ENCODE data around the gene ZNF81. TPM values are rescaled to one million over a fixed set of nuclear protein-coding genes. Genes with fewer than 3 reads are reported as not detected.
"Not testable (repeated sequence)": the region's sequence is repeated elsewhere in the genome, so short reads cannot be mapped to it uniquely, and the experiment has no call there.

Gene ZNF81
- total RNA-seq, 1 donor from 2014 or later: 8.3 TPM

DNA sequence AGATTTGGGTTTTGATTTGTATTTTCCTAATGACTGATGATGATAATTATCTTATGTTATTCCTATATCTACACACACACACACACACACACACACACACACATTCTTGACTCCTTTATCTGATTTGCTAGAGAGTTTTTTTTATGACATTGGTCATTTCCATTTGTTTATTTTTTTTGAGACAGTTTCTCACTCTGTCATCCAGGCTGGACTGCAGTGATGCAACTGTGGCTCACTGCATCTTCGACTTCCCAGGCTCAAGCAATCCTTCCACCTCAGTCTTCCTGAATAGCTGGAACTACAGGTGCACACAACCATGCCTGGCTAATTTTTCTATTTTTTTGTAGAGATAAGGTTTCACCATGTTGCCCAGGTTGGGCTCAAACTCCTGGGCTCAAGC is 6.7 kb downstream of the ZNF81 start:
- no peak for DNase-seq (ENCODE audit: low spot score)

- no peak for DNase-seq (ENCODE audit: low spot score)
Measured at GRCh38 chrX:47844117-47844516, 7.4 kb downstream of the ZNF81 start.

DNA sequence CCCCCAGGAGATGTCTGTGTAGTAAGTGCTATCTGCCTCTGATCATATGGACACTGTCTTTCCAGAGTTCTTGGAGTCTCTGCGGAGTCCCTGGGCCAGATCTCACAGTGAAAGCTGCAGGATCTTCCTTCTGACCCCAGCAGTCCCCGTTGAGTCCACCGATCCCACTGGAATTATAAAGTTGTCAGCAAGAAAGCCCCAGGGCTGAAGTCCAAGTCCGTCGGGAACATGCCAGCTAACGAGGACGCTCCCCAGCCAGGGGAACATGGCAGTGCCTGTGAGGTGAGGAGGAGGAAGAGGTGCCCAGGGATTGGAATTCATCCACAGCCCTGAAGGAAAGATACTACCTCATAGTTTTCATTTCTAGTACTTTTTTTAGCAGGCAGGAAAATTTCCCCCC is 9.3 kb downstream of the ZNF81 start:
- no peak for DNase-seq (ENCODE audit: low spot score)

- no peak for DNase-seq (ENCODE audit: low spot score)
Measured at GRCh38 chrX:47849778-47850177, 13.1 kb downstream of the ZNF81 start.

DNA sequence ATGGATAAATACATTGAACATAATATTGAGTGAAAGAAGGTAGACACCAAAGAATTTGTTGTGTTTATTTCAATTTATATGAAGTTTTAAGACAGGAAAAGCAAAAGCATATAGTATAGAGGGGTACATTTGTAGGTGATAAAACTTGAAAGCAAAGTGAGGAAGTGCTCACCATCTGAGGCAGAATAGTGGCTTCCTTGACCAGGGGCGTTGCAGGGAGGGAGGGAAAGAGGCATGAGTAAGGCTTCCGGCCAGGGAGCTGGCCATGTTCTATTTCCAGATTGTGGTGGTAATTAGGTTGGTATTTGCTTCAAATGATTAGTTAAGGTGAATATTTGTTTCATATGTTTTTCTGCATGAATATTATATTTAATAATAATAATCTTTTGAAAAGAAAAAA is 13.7 kb downstream of the ZNF81 start:
- not testable (repeated sequence) for DNase-seq (ENCODE audit: low spot score)

DNA sequence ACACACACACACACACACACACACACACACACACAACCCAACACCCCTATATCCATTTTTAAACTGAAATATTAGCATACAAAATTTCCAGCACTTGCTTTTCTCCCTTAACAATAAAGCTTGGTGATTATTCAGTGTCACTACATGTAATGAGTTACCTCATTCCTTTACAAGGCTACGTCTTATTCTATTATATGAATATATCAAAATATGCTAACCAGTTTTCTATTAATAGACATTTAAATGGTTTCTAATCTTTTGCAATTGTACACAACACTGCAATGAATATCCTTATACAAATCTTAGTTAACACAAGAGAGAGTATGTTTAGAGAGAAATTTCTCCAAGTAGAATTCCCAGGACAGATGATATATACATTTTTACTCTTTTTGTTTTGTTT is 14.2 kb downstream of the ZNF81 start:
- DNase-seq (ENCODE audit: low spot score): no peak

- no peak for DNase-seq (ENCODE audit: low spot score)
Measured at GRCh38 chrX:47854474-47854873, 17.8 kb downstream of the ZNF81 start.

DNA sequence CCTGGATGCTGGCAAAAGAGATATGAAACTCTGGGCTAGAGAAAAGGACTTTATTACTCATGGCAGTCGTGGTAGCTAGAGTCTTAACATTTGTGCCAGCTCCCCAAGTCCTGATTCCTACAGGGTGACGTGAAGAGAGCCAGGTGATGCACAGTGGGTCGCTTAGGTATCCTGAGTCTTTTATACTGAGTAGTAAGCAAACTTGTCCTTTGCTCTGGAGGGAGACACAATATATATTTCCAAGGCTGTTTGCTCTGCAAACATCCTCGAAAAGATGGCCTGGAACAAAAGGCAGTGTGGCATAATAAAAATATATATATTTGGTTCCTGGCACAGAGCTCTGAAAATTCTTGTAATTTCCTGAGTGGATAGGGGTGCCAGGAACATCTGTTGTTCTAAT is 23.0 kb downstream of the ZNF81 start:
- no peak for DNase-seq (ENCODE audit: low spot score)

- no peak for DNase-seq (ENCODE audit: low spot score)
Measured at GRCh38 chrX:47862680-47863079, 26.0 kb downstream of the ZNF81 start.

DNA sequence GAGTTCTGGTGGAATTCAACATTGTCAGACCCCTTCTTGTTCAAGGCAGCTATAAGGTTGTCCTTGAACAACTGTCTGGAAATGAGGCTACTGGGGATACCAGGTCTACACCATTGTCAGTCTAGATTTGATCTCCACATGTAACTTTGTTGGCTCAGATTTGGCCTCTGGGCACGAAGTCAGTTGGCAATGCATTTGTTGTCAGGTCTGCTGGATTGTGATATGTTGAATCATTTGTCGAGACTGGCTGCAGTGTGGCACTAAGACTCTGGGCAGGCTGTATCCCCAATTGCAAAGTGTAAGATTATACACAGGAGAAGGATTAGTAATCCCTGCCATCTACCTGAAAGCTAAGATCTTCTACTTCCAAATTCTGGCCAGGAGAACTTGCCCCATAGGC is 26.5 kb downstream of the ZNF81 start:
- no peak for DNase-seq (ENCODE audit: low spot score)

DNA sequence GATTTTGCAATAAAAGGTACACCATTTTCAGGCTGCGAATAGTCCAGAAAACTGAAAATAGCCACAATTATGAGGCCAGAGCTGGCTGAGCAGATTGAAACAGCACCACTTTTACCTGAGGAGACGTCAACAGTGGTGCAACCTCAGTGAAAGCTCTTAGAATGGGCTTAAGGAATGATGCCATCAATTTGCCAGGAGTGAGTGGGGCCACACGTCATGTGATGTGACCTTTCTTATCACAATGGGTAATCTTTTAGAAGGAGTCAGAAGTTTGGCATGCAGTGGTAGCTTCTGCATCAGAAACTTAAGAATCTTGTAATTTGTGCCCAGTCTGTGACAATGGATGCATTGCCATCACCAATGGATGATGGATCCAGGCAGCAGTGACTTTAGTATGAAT is 27.6 kb downstream of the ZNF81 start:
- DNase-seq (ENCODE audit: low spot score): no peak

DNA sequence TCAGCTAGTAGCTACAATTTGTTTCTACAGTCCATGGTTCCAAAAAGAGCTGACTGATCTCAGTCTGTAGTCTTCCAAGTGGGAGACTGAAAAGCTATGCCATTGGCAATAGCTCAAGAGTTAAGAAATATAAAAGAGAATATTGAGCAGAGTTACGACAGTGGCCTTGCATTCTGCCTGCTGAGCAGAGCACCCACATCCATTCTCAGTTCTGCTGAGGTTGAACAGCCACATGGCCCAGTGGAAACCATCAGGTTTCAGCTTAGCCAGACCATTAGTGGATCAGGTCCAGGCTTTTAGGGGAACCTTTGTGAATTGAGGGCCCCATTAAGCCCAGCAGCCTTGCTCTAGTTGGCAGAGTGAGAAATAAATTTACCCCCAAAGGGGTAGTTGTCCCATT is 28.1 kb downstream of the ZNF81 start:
- no peak for DNase-seq (ENCODE audit: low spot score)

GRCh38 chrX:47873123-47873522 is 36.4 kb downstream of the ZNF81 start:
- no peak for DNase-seq (ENCODE audit: low spot score)

DNA sequence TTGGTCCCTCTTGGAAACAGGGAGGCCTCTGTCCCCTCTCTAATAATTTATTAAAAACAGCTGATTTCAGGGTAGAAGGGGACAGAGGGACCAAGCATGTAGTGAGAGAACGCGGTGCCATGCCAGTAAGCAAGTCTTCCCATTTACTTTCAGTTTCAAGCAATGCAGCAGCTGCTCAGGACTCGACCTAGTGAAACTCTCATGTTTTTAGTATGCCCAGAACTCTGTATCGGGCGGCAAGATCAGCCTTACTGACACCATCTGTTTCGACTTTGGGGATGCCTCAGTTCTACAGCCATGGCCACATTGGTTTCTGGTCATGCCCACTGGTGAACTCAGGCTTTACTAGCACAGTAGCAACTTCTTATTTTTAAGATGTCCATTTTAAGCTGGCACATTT is 40.6 kb downstream of the ZNF81 start:
- no peak for DNase-seq (ENCODE audit: low spot score)

GRCh38 chrX:47878198-47878597 is 41.5 kb downstream of the ZNF81 start:
- no peak for DNase-seq (ENCODE audit: low spot score)

- DNase-seq (ENCODE audit: low spot score): no peak
Measured at GRCh38 chrX:47879463-47879862, 42.8 kb downstream of the ZNF81 start.

DNA sequence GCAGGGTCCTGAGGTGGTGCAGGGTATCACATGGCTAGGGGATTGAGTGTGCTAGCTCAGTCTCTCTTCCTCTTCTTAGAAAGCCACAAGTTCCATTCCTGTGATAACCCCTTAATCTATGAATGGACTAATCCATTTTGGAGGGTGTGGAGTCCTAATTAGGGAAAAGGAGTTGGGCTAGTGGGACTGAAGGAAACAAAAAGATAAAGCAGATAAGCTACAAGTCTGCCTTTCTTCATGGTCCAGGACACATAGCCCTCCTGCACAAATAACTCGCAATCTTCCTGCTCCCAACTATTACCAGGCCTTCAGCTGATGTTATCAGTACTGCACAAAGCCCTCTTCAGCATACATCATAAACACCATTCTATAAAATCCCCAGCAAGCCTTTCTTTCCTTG is 44.2 kb downstream of the ZNF81 start:
- DNase-seq (ENCODE audit: low spot score): no peak

GRCh38 chrX:47885501-47885900 is 48.8 kb downstream of the ZNF81 start:
- DNase-seq (ENCODE audit: low spot score): no peak

- DNase-seq (ENCODE audit: low spot score): no peak
Measured at GRCh38 chrX:47898024-47898423, 61.3 kb downstream of the ZNF81 start.

GRCh38 chrX:47900833-47901232 is 64.1 kb downstream of the ZNF81 start:
- no peak for DNase-seq (ENCODE audit: low spot score)

DNA sequence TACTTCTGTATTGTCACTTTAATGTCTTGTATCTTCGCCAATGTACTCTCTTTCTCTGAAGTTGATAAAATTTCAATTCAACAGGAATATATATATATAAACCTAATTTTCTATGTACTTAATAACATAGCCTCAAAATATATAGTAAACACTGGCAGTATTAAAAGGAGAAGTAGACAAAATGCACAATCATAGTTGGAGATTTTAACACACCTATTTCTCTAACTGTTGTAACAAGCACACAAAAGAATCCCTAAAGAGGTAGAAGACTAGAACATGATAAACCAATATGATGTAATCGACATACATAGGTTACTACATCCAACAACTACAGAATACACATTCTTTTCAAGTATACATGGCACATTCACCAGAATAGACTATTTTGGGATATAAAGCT is 65.5 kb downstream of the ZNF81 start:
- DNase-seq (ENCODE audit: low spot score): no peak

GRCh38 chrX:47915886-47916493 is 79.3 kb downstream of the ZNF81 start:
- no peak for DNase-seq (ENCODE audit: low spot score)

GRCh38 chrX:47918274-47918673 is 81.6 kb downstream of the ZNF81 start:
- DNase-seq (ENCODE audit: low spot score): no peak

DNA sequence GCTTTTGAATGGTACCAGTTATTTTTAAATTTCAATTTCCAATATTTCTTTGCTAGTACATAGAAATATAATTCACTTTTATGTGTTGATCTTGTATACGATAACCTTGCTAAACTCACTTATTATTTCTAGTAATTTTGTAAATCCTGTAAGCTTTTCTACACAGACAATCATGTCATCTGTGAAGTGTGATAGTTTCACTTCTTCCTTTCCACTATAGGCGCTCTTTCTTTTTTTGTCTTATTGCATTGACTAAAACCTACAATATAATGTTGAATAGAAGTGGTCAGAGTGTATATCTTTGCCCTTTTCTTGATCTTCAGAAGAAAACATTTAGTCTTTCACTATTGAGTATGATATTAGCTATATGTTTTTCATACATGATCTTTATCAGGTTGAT is 90.5 kb downstream of the ZNF81 start:
- no peak for DNase-seq (ENCODE audit: low spot score)
